Measurements from ENCODE around the gene RNF150.

Gene RNF150

DNA sequence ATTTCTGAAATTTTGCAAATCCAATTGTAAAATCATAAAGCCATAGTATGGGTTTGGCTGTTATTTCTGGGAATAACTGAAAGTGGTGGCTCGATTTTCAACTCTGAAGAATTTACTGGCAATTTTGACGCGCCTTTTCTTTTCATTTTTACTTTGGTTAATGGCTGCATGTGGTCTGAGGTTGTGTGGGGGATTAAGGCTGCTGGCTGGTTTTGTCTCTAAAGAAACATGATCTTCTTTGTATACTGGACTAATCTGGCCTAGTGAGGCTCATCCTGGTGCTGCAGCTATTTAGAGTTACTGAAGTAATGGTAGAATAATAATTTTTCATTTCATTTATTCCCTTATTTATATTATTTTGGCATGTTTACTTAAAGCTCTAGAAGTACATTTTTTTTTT, 164.0 kb downstream of the RNF150 start:
- no peak for DNase-seq

DNA sequence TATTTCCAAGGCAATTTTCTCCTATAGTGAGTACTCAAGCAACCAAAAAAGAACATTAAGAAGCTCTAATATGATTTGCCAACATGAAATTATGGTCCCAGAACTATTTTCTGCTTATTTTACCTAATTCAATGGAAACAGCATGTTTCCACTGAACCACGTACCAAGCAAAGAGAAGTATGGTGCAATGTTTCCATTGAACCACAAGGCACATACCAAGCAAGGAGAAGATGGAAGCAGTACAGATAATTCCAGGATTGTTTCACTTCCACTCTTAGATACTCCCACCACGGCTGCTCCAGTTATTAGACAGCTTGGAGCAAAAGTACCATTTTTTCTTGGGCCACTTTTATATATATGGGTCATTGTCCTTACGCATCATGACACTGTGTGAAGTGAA, 164.9 kb downstream of the RNF150 start:
- DNase-seq = no peak

DNA sequence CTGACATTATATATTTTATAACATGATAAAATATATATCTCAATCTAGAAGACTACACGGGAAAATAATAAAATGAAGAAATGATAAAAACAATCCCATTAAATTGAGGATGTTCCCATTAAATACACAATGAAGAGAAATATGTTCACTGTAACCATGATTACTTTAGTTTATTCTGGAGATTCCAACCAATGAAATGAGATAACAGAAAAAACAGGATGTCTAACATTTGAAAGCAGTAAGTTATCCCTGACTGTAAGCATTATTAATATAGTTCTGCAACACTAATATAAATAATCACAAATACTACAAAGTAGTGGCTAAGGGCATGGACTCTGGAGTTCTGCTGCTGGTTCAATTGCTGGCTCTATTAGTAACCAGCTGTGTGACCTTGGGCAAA, 169.4 kb downstream of the RNF150 start:
- no peak for DNase-seq

DNA sequence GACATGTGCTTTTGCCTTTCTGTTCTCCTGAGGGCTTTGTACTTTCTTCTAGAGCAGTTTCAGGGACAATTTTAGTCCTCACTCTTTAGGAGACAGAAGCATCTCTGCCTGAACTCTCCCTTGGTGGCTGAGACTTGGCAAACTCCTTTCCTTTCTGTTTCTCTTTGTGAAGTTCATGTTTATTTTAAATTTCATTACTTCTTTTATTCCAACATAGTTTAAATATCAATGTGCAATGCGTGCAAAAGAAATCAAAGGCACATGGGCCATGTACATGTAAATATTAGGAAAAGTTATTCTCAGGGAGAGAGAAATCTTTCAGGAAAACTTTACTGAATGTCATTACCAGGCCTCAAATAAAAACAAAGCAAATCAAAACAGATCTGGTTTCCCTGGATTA, 177.6 kb downstream of the RNF150 start:
- no peak for DNase-seq

DNA sequence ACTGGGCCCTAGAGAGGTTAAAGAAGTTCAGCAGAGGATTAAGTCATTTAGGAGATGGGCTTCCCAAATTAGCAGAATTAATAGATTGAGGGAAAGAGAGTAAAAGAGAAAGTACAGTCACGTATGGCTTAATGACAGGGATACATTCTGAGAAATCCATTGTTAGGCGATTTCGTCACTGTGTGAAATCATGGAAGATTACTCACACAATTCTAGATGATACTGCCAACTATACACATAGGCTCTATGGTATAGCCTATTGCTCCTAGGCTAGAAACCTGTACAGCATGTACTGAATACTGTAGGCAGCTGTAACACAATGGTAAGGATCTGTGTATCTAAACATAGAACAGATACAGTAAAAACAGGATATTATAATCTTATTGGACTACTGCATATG, 180.6 kb downstream of the RNF150 start:
- no peak for DNase-seq

DNA sequence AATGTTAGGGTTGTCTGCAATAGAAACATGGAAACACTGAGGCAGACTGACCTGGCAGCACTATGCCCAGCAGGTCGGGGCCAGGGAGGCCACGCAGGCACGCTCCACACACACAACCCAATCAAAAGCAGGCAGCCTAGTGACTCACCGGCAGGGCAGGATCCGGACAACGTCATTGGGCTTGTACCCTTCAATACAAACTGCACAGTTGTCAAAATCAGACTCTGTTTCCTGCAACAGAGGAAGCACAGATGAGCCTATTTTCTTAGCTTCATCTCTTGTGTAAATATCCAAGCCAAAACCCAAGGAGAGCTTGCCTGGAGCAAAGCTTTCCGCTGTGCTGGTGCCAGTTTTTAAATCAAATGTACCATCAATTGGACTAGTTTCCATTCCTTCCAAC, 185.8 kb downstream of the RNF150 start:
- no peak for DNase-seq

DNA sequence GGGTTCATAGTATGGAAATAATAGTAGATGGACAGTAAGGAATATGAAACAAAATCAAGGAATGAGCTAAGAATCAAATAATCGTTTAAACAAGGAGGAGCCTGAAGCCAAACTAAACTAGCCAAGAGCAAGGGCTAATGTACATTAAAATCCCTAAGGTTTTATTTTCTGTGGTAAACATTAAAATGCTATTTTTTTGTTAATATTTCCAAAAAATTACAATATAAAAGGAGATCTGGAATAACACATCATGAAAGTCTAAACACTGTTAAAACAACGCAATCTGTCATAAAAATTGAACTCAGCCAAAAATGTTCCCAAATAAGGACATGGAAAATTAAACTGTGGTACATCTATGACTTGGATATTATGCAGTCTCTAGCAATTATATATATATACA, 188.2 kb downstream of the RNF150 start:
- no peak for DNase-seq

DNA sequence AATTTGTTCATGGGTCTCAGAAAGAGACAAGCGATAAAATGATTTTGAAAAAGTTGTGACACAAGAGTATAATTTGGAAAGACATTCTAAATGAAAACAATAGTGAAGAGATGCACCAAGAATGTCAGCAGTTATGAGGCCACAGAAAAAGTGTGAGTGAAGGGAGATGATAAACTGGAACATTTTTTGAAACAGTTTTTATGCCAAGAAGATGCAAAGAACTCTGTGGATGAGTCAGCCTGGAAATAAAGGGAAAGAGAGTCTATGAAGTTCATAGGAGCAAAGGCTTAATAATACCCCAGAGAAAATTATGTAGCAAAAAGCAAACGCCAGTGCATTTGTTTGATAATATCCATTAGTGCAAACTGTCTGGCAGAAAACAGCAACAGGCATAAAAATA, 188.7 kb downstream of the RNF150 start:
- no peak for DNase-seq

DNA sequence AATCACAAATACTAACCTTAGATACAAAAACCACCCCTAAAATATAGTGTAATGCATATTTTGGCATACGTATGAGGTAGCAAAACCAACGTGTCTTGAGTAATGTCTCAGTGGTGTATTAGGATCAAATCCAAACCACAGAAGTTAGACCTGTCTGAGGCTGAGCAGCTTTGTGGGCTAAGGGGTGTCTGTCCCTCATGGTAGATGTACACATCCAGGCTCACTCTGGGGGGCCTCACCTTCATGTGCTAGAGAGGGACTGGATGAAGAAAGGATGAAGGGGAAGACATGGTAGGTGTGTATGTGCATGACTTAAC, 189.1 kb downstream of the RNF150 start:
- DNase-seq = no peak

DNA sequence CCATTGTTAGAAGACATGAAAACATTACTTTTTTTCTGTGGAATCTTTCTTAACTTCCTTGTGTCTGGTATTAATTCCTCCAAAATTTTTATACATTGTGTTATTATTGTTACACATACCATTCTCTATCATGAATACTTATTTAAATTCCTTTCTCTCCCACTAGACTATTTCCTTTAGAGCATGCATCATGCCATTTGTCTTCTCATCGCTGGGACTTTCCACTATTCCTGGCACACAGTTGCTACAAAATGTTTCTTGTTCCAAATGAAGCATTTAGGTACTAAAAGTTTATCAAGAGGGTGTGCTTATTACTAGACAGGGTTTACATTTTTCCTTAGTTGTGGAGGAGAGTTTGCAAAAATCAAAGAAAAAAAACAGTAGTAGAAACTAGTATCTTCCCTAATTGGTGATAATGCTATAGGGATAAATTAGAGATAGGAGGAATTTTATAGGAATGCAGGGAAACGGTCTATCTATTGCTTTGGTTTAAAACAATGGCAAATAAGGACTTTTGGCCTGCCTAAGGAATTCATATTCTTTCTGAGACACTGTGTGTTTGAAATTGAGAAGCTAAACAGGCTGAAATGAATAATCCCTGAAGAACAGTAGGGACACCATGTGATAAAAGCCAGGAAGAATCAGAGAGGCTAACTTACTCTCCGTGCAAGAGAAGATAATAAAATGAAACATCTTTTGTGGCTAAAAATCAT, 189.6 kb downstream of the RNF150 start:
- no peak for DNase-seq

DNA sequence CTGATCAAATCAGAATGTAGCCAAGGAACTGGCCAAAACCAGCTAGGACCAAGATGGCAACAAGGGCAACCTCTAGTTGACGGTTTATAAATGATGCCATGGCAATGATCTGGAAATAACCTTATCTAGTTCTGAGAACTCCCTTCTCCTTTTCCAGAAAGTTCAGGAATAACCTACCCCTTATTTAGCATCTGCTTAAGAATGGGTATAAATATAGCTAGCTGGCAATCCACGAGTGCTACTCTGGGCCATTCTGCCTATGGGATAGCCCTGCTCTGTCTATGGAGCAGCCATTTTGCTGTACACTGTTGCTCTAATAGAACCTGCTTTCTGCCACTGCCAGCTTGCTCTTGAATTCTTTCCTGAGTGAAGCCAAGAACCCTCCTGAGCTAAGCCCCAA, 192.7 kb downstream of the RNF150 start:
- DNase-seq = no peak

DNA sequence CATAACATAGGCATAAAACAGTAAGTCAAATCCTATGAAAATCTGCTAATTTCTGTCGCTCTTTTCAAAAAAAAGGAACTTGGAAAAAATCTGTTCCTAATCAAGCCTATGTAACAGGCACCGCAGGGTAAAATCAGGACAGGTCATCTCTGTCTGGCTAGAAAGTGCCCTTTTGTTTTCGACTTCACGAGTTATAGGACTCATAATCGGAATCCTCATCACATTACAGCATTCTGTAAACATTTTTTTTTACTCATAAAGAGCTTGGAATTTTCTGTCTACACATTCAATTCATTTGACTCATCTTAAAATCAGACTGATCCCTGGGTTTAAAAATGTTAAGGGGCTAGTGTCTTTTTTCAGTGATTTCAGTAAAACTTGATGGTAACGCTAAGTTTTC, 195.4 kb downstream of the RNF150 start:
- no peak for DNase-seq

DNA sequence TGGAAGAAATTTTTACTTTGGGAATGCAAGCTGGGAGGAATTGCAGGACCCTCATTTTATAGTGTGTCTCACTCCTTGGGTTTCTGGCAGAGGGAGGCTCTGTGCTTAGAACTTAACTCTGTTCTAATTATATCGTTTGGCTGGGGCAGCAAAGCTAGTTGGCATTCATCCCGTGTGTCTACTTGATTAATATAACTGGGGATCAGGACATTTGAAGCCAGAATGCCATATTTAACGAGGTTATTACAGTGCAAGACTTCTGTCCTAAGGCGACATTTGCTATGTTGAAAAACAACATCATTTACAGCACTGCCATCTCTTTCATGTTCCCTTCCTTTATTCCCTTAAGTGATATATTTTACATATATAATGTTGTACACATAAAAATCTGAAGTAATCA, 198.0 kb downstream of the RNF150 start:
- no peak for DNase-seq

DNA sequence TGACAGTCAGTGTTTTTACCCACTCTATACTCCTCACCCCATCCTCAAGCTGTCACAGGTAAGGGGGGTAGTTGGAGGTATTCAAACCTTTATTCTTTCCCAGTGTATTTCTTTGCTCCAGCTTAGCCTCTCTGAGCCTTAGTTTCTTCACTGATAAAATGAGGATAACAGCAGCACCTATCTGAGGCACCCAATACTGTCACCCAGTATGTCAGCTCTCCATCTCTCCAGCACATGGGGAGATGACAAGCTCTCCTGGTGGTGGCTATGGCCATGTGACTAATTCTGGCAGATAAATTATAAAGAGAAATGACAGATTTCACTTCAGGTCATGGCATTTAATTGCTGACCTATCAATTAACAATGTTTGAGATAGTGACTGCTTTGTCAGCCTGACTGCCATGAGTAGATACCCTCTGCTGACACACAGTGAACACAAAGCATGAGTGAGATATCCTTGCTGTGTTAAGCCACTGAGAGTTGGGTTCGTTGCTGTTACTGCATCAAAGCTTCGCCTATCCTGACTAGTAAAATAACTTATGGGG, 200.7 kb downstream of the RNF150 start:
- DNase-seq = no peak

DNA sequence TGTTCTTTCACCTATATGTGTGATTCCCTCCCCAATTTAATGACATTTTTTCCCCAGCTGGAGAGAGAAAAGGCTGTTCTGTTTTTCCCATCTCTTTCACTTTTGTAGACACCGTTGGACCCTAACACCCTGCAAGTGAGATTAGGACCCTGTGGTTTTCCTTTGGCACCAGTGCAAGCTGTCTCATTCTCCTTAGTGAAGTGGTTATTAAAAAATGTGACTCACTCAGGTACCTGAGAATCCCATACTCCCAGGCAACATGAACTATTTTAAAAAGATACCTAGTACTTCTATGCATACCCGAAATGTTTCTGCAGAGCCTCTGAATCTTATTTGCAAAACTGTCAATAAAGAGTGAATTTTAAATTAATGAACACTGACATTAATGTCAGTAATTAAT, 201.4 kb downstream of the RNF150 start:
- DNase-seq = no peak

DNA sequence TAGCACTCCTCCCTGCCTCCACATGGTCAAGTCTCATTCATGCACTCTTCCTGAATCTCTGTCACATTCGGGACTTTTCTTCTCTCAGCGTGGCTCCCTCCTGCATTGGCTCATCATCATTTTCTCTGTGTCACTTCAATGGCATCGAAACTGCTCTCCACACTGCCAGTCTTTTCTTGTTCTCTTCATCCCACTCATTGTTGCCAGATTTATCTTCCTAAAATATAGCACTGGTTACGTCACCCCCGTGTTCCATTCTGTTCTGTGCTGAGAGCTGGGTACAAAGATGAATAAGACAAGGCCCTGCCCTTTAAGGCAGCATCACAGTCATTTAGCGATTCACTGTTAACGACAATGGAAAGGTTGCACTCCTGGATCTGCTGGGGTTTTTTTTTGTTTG, 202.7 kb downstream of the RNF150 start:
- no peak for DNase-seq

DNA sequence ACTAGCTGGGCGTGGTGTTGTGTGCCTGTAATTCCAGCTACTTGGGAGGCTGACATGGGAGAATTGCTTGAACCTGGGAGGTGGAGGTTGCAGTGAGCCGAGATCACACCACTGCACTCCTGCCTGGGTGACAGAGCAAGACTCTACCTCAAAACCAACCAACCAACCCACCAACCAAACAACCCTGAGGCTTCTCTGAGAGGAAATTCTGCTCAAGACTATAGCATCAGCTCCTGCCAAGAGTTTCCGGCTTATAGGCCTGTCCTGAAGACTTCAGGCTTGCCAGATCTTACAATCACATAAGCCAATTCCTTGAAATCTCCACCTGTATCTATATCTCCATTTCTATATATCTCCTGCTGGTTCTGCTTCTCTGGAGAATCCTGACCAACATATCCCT, 203.3 kb downstream of the RNF150 start:
- no peak for DNase-seq

DNA sequence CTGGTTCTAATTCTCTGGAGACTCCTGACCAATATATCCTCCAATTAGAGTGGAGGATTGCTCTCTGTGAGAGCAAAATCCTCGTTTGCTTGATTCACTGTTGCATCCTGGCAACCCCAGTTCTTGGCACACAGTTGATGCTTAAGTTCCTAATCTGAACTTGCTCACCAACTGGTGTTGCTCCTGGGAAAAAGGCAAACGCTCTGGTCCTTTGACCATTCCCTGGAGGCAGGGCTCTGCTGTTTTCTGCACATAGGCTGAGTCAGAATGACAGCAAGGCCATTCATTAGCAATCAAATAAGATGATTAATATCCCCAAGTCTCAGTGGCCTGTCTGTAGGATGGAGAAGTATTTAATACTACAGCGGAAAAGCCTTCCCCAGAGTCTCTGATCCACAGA, 204.4 kb downstream of the RNF150 start:
- no peak for DNase-seq

DNA sequence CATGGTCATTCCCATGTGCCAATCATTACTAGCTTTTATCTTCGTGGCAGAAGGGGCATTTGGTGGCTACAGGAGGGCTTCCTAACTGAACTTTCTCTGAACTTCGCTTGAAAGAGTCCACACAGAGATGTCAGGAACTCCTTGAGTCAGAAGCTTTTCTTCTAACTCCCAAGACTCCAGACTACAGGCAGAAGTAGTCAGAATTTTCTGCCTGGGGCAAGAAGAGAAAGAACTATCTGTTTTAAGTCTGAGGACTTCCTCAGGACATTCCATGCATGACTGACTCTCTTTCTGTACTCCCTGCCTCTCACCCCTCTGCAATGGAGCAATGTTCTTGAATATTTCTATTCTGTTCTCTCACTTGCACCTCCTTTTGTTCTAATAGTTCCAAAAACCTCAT, 206.6 kb downstream of the RNF150 start:
- no peak for DNase-seq

DNA sequence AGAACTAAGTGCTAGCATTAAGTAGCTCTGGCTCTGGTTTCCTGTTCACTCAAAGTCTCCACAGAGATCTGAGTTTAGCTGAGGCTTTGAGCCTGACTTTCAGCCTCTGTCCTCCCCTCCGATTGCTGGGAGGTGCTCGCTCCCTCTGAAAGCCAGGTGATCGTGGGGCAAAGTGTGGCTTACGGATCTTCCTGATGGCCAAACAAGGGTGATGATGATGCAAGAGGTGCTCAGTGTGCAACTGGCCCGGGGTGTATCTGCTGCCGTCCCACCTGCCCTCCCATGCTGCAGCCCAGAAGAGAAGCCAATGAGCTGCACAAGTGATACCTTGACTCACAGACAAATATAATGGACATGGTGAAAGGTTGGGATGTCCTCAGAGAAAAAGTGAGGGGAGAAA, 207.9 kb downstream of the RNF150 start:
- DNase-seq = no peak

DNA sequence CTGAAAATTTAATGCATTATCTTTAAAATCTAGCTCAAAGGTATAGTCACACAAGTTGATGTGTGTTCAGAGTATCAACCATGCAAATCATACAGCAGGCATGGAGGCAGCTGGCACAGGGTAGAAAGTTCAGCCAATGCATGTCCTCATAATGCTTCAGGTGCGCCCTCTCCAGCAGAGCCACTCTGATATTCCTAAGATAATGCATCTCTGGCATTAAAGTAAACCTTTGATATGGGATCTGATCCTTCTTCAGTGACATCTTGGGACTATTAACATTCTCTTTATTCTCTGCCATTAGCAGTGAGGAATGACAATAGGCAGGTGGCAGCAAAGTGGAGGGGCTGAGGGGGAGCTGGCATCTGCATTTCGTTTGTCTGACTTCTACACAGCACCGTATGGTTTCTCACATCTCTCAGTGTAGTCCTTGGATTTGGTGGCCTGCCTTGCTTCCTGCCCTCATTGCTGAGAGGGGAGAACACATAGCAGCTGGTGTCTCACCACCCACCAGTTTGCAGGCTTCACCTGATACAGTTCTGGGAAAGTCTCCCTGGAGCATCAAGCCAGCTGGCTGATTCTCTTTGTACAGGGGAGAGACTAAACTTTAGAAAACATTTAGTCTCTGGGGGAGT, 208.4 kb downstream of the RNF150 start:
- DNase-seq = no peak

DNA sequence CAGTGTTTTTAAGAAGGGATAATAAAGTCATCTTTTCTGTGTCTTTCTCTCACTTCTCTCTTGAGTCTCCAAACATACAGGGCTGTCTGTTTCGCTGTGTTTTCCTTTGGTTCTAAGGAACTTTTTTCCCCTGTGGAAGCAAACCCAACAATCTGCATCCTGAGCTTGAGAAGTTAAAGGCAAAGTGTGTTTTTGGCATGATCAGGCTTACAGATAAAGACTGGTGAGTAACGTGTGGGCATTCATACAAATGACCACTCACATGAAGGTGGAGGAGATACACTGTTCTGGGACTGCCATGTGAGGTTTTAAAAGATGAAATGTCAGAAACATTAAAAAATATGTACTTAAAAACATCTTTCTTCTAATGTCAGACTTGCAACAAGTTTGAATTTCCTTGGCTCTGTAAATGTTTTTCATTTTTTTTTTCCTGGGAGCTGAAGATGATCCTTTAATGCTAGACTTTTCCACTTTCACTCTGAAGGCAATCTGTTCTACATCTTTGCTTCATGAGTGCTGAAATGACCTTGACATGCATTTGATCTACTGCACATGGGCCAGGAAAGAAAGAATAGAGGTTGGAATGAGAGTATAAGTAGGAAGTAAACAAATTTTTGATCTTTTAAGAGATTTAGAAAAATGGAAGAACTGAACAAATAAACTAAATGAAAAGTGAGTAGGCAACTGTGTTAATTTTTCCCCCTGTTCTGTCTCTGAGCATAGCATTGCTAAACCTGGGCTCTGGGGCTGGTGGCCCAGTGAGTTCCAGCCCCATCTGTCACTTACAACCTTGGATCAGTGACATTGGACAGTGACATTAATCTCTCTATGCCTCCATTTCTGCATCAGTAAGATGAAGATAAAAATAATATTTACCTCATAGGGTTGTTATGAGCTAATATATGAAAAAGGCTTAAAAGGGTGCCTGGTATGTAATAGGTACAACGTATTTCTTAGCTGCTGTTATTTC, 226.0 kb downstream of the RNF150 start:
- no peak for DNase-seq

DNA sequence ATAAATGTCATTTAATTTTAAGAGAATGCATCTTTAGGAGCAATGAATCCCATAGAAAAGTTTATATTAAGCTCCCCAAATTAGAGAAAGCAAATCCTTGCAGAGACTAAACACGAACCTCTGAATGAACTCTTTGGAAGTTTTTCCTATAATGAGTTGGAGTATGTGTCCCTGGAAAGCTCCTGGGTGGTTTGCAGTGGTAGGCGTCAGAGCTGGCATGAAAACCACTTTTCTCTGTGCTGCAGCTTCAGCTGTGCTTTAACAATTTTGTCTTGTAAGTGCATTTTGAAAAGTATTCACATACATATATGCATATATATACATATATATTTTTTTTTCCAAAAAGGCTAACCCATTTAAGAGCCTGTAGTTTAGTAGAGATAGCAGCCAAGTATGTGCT, 228.4 kb downstream of the RNF150 start:
- DNase-seq = no peak

All from SW 1271 (cell line).